AG04450 (cell line): ENCODE results near the gene KRTAP5-9. TPM values are rescaled to one million over a fixed set of nuclear protein-coding genes. Genes with fewer than 3 reads are reported as not detected.
"Not testable (repeated sequence)": the region's sequence is repeated elsewhere in the genome, so short reads cannot be mapped to it uniquely, and the experiment has no call there.

Source experiments
- CTCF ChIA-PET: fragments of 300-600, 350-600 bp; formaldehyde crosslinking; extraction: SDS; loops from one replicate; lab custom pipeline; 2022; ENCODE audit warnings: antibody characterized with exemption, inconsistent platforms; lab: Charles Lee
- POLR2A ChIA-PET: fragments of 350-600 bp; formaldehyde crosslinking; extraction: SDS; loops from one replicate; lab custom pipeline; 2021; ENCODE audit warnings: antibody characterized with exemption, inconsistent platforms; lab: Yijun Ruan, JAX
- DNase-seq: peaks from one replicate; pipeline ENCODE4 v3.0.0-alpha.2; 2011; ENCODE audit warnings: low read depth, low spot score
- H3K27ac ChIP-seq: one replicate; pipeline ENCODE4 v1.5.1; 2012; ENCODE audit warnings: low read depth, low read length, control low read depth
- H3K27me3 ChIP-seq: one replicate; pipeline ENCODE4 v1.6.0; 2012; ENCODE audit warnings: low read length; ENCODE audit not compliant: control insufficient read depth, insufficient read depth
- H3K4me3 ChIP-seq: 2 replicates; pipeline ENCODE4 v1.5.1; 2011; ENCODE audit warnings: mild to moderate bottlenecking, low read depth, low read length, control low read depth
- H3K9me3 ChIP-seq: 2 replicates; pipeline ENCODE4 v1.5.1; 2012; ENCODE audit warnings: low read length; ENCODE audit not compliant: control insufficient read depth, insufficient read depth
- polyA plus RNA-seq: library from polyadenylated mRNA; depleted of rRNA; stranded (reverse); fragments of >200 nt; gene quantifications from 2 replicates; pipeline ENCODE4 v1.2.3, GENCODE V29; 2011; rRNA removed
- small RNA-seq: library from RNA; depleted of rRNA; stranded (forward); fragments of <200 nt; gene quantifications from one replicate; pipeline ENCODE3, GENCODE V24; 2012; ENCODE audit warnings: low read depth; ENCODE audit not compliant: insufficient read length

KRTAP5-9 gene
- polyA plus RNA-seq, 1 experiment: not detected

DNA sequence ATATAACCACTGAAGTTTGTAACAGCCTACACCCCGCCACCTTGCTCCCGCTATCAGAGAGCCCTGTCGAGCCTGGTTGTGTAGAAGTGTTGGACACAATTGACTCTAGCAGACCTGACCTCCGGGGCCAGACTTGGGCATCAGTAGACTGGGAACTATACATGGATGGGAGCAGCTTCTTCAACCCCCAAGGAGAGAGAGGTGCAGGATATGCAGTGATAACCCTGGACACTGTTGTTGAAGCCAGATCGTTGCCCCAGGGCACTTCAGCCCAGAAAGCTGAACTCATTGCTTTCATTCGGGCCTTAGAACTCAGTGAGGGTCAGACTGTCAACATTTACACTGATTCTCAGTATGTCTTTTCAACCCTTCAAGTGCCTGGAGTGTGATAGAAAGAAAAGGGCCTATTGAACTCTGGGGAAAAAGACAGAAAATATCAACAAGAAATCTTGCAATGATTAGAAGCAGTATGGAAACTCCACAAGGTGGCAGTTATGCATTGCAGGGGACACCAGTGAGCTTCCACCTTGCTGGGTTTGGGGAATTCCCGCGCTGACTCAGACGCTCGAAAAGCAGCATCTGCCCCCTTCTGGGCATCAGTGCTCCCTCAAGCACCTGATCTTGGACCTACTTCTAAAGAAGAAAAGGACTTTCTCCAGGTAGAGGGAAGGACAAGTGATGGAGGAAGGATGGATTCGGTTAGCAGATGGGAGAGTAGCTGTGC is 40.8 kb downstream of the KRTAP5-9 start:
- H3K27me3 ChIP-seq, H3K4me3 ChIP-seq, CTCF ChIA-PET, DNase-seq, H3K27ac ChIP-seq, H3K9me3 ChIP-seq, POLR2A ChIA-PET: not testable (repeated sequence)

DNA sequence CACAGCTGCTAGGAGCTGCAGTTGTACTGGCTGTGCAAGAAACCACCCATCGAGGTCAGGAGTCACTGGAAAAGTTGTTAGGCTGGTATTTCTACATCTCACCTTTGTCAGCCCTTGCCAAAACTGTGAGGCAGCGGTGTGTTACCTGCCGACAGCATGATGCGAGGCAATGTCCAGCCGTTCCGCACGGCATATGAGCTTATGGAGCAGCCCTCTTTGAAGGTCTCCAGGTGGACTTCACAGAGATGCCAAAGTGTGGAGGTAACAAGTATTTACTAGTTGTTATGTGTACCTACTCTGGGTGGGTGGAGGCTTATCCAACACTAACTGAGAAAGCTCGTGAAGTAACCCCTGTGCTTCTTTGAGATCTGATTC is 41.3 kb downstream of the KRTAP5-9 start:
- POLR2A ChIA-PET, DNase-seq, H3K4me3 ChIP-seq, H3K27ac ChIP-seq, H3K9me3 ChIP-seq, CTCF ChIA-PET, H3K27me3 ChIP-seq: not testable (repeated sequence)

Small RNAs within 50 kb of the gene (small RNA-seq; reads per million reads assigned to genes)
- gene AP000867.1: not detected
- gene KRTAP5-14P: not detected

Other genes with a start within 250 kb of the KRTAP5-9 start
- 40.2 and 45.8 TPM in 2 replicates for gene DHCR7, start 100.0 kb upstream of the KRTAP5-9 start, polyA plus RNA-seq
- gene NADSYN1, start 95.2 kb upstream of the KRTAP5-9 start, polyA plus RNA-seq: 39.0 and 51.2 TPM in 2 replicates
- not detected in 2 replicates for gene KRTAP5-7, start 21.2 kb upstream of the KRTAP5-9 start, polyA plus RNA-seq
- 0.06 TPM in 1 of 2 replicates, not detected in the other for gene KRTAP5-8, start 10.4 kb upstream of the KRTAP5-9 start, polyA plus RNA-seq
- gene KRTAP5-10, start 17.1 kb downstream of the KRTAP5-9 start, polyA plus RNA-seq: not detected in 2 replicates
- gene KRTAP5-11, start 34.5 kb downstream of the KRTAP5-9 start, polyA plus RNA-seq: not detected in 2 replicates